VCaP (cell line): ENCODE measurements around the gene PHTF1.

Experiments
- H3K27ac ChIP-seq: fragments of 450-650 bp; 2 replicates; pipeline ENCODE4 v1.5.1; 2017
- TF ChIP-seq, protein P1 (sequence below): fragments of 450-650 bp; conservative IDR thresholded peaks from 2 replicates; pipeline ENCODE4 v1.5.1; 2017; ENCODE audit warnings: mild to moderate bottlenecking, moderate library complexity

The PHTF1 gene

DNA sequence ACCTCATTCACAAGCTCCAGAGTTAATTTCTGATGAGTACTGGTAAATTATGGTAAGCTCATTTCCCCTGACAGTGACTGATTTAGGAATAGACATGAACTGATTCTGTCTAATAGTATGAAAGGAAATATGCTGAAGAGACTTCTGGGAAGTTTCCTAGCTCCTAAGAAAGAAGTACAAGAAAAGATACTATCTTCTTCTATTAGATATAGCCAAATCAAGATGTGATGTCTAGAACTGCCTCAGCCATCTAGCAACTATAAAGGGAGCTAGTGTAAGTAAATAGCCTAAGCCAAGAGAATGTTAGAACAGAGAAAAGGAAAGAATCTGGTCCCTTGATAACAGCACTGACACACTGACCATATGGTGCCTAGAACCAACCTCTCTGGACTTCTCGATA lies 10.7 kb upstream of the PHTF1 start:
- no peak overlapping the region for H3K27ac ChIP-seq
- TF ChIP-seq, protein P1, sequence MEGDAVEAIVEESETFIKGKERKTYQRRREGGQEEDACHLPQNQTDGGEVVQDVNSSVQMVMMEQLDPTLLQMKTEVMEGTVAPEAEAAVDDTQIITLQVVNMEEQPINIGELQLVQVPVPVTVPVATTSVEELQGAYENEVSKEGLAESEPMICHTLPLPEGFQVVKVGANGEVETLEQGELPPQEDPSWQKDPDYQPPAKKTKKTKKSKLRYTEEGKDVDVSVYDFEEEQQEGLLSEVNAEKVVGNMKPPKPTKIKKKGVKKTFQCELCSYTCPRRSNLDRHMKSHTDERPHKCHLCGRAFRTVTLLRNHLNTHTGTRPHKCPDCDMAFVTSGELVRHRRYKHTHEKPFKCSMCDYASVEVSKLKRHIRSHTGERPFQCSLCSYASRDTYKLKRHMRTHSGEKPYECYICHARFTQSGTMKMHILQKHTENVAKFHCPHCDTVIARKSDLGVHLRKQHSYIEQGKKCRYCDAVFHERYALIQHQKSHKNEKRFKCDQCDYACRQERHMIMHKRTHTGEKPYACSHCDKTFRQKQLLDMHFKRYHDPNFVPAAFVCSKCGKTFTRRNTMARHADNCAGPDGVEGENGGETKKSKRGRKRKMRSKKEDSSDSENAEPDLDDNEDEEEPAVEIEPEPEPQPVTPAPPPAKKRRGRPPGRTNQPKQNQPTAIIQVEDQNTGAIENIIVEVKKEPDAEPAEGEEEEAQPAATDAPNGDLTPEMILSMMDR, result no peak

DNA sequence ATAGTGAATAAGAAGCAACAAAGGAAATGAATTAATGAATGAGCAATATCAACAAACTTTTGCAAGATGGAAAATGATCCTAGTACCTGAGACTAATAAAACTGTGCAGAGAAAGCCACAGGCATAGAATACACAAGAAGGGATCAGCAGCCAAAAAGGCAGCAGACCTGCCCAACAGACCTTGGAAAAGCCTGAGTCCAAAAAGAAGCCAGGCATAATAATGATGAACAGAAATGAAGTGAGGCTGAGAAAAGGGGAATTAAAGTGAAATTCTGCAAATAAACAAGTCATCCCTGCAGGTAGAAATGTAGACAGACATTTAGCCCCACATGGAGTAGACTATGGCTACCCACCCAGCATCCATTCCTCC lies 10.3 kb upstream of the PHTF1 start:
- TF ChIP-seq, protein P1, result no peak
- no peak overlapping the region for H3K27ac ChIP-seq

DNA sequence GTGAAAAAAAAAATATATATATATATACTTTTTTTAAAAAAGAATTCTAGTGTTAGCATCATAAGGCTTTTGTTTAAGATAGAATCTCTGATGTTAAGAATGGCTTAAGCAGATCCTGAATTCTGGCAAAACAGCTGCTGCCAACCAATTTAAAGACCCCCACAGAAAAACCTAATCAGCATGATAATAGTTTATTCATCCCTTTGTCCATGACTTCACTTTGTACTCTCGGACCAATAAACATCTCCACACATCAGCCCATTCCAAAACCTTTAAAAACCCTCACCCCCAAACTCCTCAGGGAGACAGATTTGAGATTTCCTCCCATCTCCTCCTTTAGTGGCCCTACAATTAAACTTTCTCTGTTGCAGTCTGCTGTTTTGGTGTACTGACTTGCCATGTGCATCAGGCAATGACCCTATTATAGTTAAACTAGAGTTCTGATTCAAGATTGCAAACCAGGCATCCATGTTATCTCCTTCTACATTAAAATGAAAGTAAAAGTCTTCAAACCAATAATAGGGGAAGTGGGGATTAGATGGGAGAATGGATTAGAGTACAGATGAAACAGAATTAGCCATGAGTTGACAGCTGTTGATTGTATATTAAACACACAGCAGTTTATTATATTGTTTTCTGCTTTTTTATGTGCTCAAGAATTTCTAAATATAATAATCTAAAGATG lies 9.8 kb upstream of the PHTF1 start:
- TF ChIP-seq, protein P1, result no peak
- no peak overlapping the region for H3K27ac ChIP-seq

DNA sequence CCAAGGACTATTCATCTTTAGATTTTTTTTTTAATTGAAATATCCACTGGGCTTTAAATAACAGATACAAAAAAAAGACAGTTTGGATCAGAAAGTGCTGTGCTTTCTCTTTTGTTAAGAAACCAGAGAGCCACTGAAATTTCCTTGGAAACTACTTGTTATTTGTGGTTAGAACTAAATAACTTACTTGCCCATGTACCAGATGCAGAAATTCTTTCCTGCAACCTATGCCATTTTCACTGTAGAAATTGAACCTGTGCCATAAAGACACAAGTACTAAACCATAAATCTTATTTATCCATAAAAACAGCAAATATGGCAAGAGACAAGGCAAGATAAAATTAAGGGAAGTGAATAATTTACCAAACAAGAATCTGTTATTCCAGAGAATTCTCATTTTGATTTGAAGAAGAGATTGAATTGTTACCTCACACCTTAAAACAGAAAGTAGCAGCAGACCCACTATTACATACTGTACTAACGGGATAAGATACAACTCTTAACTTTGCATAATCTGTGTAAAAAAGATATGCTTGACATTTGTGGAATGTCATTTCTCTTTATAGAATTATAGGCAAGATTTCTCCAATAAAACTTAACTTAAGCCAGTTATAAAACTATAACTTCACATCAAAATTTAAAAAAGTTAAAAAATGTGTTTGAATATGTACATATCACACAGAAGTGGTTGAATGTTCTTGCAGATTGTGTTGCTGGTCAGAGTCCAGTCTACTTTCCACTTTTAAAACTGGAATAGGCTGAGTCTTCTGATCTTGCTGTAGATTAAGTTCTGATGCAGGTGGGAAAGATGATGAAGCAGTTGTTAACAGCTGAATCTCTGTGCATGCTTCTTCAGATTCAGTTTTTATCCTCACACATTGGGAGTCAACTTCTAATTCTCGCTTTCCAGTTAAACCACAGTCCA lies 6.3 kb upstream of the PHTF1 start:
- TF ChIP-seq, protein P1, result no peak
- no peak overlapping the region for H3K27ac ChIP-seq

DNA sequence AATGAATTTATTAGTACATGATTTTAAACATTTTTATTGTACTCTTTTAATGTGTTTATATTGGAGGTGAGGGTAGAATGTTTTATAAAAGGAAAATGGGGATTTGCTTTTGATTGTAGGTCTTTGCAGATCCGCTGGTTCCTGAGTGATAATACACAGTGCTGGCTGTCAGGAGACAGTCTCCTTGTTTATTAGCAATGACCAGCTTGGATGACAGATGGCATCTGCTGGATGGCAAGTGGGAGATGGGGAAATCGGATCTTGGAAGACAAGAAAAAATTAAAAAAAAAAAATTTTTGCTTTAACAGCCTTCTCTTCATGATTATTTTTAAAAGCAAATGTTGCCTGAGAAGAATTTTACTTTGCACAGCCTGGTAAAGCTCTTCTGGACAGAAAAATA lies 4.4 kb upstream of the PHTF1 start:
- TF ChIP-seq, protein P1, result no peak

DNA sequence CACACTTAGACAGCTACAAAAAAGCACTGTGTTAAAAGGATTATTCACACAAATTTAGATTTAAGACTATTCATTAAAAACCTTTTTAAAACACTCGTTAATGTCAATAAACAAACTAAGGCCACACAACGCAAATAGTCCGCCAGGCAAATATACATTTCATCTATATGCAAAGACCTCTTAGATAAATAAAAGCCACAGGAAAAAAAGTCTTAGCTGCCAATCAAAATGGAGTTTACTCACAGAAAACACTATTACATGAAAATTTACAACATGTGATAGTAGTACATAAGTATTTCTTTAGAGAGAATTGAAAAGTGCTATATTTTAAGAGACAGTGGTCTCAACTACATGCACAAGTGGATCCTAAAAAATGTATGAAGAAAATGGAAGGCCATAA lies 2.7 kb upstream of the PHTF1 start:
- TF ChIP-seq, protein P1, result no peak
- no peak overlapping the region for H3K27ac ChIP-seq

More for the DNA sequence above, 4.4 kb upstream of the PHTF1 start:
- no peak overlapping the region for H3K27ac ChIP-seq
